ENCODE measurements around the gene ST3GAL3.

Gene ST3GAL3

GRCh38 chr1:43873851-43874250, 166.5 kb downstream of the ST3GAL3 start:
- H3K4me3 ChIP-seq (ENCODE audit: low read depth, low read length) = no peak overlapping the region

GRCh38 chr1:43874716-43875115, 167.4 kb downstream of the ST3GAL3 start:
- no peak overlapping the region for H3K4me3 ChIP-seq (ENCODE audit: low read depth, low read length)

GRCh38 chr1:43875331-43875730, 168.0 kb downstream of the ST3GAL3 start:
- no peak overlapping the region for H3K4me3 ChIP-seq (ENCODE audit: low read depth, low read length)

GRCh38 chr1:43877101-43877500, 169.8 kb downstream of the ST3GAL3 start:
- H3K4me3 ChIP-seq (ENCODE audit: low read depth, low read length) = no peak overlapping the region

GRCh38 chr1:43878440-43878839, 171.1 kb downstream of the ST3GAL3 start:
- no peak overlapping the region for H3K4me3 ChIP-seq (ENCODE audit: low read depth, low read length)

GRCh38 chr1:43878854-43879253, 171.5 kb downstream of the ST3GAL3 start:
- no peak overlapping the region for H3K4me3 ChIP-seq (ENCODE audit: low read depth, low read length)

GRCh38 chr1:43879414-43879813, 172.1 kb downstream of the ST3GAL3 start:
- H3K4me3 ChIP-seq (ENCODE audit: low read depth, low read length) = no peak overlapping the region

GRCh38 chr1:43879996-43880395, 172.7 kb downstream of the ST3GAL3 start:
- H3K4me3 ChIP-seq (ENCODE audit: low read depth, low read length) = no peak overlapping the region

GRCh38 chr1:43880604-43881003, 173.3 kb downstream of the ST3GAL3 start:
- H3K4me3 ChIP-seq (ENCODE audit: low read depth, low read length) = no peak overlapping the region

GRCh38 chr1:43881415-43881814, 174.1 kb downstream of the ST3GAL3 start:
- no peak overlapping the region for H3K4me3 ChIP-seq (ENCODE audit: low read depth, low read length)

GRCh38 chr1:43882763-43883162, 175.4 kb downstream of the ST3GAL3 start:
- no peak overlapping the region for H3K4me3 ChIP-seq (ENCODE audit: low read depth, low read length)

GRCh38 chr1:43883321-43883720, 176.0 kb downstream of the ST3GAL3 start:
- no peak overlapping the region for H3K4me3 ChIP-seq (ENCODE audit: low read depth, low read length)

- no peak overlapping the region for H3K4me3 ChIP-seq (ENCODE audit: low read depth, low read length)
Observed at GRCh38 chr1:43885279-43885801, 178.0 kb downstream of the ST3GAL3 start.

GRCh38 chr1:43887748-43888147, 180.4 kb downstream of the ST3GAL3 start:
- no peak overlapping the region for H3K4me3 ChIP-seq (ENCODE audit: low read depth, low read length)

GRCh38 chr1:43890815-43891214, 183.5 kb downstream of the ST3GAL3 start:
- H3K4me3 ChIP-seq (ENCODE audit: low read depth, low read length) = no peak overlapping the region

GRCh38 chr1:43893006-43893405, 185.7 kb downstream of the ST3GAL3 start:
- H3K4me3 ChIP-seq (ENCODE audit: low read depth, low read length) = no peak overlapping the region

GRCh38 chr1:43898981-43899380, 191.6 kb downstream of the ST3GAL3 start:
- no peak overlapping the region for H3K4me3 ChIP-seq (ENCODE audit: low read depth, low read length)

GRCh38 chr1:43900386-43900785, 193.1 kb downstream of the ST3GAL3 start:
- H3K4me3 ChIP-seq (ENCODE audit: low read depth, low read length) = no peak overlapping the region

- H3K4me3 ChIP-seq (ENCODE audit: low read depth, low read length) = no peak overlapping the region
Observed at GRCh38 chr1:43901196-43901961, 194.0 kb downstream of the ST3GAL3 start.

GRCh38 chr1:43902058-43902831, 194.9 kb downstream of the ST3GAL3 start:
- H3K4me3 ChIP-seq (ENCODE audit: low read depth, low read length) = no peak overlapping the region

- H3K4me3 ChIP-seq (ENCODE audit: low read depth, low read length) = no peak overlapping the region
Observed at GRCh38 chr1:43904660-43905551, 197.6 kb downstream of the ST3GAL3 start.

All from iPS-11a (cell line).